ENCODE measurements around the gene SEM1.

DNA sequence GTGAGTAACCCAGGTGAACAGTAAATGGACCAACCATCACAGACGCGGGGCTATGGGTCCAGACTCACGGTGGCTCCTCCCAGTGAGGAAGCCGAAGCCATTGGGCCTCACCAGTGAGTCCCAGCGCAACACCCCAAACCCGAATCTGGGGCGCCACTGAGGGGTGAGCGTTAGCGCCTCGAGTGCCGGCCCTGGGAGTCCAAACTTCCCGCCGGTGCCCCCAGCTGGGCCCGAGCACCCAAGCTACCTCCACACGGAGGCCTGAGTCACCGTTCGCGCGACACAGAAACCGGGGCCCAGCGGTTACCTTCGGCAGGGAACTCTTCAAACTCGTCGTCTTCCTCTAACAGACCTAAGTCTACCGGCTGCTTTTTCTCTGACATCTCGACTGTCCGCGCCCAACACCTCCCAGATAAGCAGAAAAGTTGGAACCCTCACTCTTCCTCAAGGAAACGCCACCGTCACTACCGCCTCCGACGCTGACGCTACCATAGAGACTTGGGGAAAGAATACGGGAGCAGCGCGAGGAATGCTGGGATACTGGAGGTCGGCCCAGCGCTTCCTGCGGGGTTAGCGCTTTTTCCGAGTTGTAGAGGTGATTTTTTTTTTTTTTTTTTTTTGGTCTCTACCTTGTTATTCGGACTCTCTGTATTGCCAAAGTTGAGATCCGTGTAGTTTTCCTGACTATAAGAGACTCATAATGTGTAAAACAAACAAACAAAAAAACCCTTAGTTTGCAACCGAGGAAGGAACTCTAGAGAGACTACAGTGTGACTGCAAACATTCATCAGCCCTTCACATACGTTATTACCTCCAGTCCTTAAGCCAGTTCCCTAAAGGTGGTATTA, at the start of gene SEM1:
- TF ChIP-seq KDM1A (IDR thresholded peaks at IDR 0.05; ENCODE audit: low read depth) (no peak), EP300 (IDR thresholded peaks at IDR 0.05) (no peak), ZSCAN20 (CRISPR knock-in tag; IDR thresholded peaks at IDR 0.05) (no peak), POLR2A (IDR thresholded peaks at IDR 0.05; ENCODE audit: low read length) (peak; percentile 70), ESRRA (IDR thresholded peaks at IDR 0.05; ENCODE audit: borderline replicate concordance, low read length) (no peak), RAD21 (conservative IDR thresholded peaks at IDR 0.05 in 1 of 2, IDR thresholded peaks at IDR 0.05 in 1 of 2) (no peak), RNF2 (IDR thresholded peaks at IDR 0.05; ENCODE audit: borderline replicate concordance, low read depth) (no peak), JUN (IDR thresholded peaks at IDR 0.05) (peak; percentile 75 to 87; a peak in 4 of 5 replicates)
- TF ChIP-seq, protein P1, sequence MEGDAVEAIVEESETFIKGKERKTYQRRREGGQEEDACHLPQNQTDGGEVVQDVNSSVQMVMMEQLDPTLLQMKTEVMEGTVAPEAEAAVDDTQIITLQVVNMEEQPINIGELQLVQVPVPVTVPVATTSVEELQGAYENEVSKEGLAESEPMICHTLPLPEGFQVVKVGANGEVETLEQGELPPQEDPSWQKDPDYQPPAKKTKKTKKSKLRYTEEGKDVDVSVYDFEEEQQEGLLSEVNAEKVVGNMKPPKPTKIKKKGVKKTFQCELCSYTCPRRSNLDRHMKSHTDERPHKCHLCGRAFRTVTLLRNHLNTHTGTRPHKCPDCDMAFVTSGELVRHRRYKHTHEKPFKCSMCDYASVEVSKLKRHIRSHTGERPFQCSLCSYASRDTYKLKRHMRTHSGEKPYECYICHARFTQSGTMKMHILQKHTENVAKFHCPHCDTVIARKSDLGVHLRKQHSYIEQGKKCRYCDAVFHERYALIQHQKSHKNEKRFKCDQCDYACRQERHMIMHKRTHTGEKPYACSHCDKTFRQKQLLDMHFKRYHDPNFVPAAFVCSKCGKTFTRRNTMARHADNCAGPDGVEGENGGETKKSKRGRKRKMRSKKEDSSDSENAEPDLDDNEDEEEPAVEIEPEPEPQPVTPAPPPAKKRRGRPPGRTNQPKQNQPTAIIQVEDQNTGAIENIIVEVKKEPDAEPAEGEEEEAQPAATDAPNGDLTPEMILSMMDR (IDR thresholded peaks at IDR 0.05) = no peak
- TF ChIP-seq, protein P2, sequence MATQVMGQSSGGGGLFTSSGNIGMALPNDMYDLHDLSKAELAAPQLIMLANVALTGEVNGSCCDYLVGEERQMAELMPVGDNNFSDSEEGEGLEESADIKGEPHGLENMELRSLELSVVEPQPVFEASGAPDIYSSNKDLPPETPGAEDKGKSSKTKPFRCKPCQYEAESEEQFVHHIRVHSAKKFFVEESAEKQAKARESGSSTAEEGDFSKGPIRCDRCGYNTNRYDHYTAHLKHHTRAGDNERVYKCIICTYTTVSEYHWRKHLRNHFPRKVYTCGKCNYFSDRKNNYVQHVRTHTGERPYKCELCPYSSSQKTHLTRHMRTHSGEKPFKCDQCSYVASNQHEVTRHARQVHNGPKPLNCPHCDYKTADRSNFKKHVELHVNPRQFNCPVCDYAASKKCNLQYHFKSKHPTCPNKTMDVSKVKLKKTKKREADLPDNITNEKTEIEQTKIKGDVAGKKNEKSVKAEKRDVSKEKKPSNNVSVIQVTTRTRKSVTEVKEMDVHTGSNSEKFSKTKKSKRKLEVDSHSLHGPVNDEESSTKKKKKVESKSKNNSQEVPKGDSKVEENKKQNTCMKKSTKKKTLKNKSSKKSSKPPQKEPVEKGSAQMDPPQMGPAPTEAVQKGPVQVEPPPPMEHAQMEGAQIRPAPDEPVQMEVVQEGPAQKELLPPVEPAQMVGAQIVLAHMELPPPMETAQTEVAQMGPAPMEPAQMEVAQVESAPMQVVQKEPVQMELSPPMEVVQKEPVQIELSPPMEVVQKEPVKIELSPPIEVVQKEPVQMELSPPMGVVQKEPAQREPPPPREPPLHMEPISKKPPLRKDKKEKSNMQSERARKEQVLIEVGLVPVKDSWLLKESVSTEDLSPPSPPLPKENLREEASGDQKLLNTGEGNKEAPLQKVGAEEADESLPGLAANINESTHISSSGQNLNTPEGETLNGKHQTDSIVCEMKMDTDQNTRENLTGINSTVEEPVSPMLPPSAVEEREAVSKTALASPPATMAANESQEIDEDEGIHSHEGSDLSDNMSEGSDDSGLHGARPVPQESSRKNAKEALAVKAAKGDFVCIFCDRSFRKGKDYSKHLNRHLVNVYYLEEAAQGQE (IDR thresholded peaks at IDR 0.05) = no peak
- TF ChIP-seq, protein P3, sequence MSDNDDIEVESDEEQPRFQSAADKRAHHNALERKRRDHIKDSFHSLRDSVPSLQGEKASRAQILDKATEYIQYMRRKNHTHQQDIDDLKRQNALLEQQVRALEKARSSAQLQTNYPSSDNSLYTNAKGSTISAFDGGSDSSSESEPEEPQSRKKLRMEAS (IDR thresholded peaks at IDR 0.05) = peak; percentile 49; the same call in 1 of the 2 replicates

All from A549 (cell line).